OCI-LY1 (cell line): ENCODE data around the gene GPT2.

Experiments used
- H2AFZ ChIP-seq: fragments of 200-600 bp; sonication (generic), shearing (Covaris generic); 2 replicates; pipeline ENCODE4 v1.6.0; 2014; ENCODE audit warnings: antibody characterized with exemption, mild to moderate bottlenecking, low read length
- H3F3A ChIP-seq: fragments of 200-600 bp; sonication (generic), shearing (Covaris generic); 2 replicates; pipeline ENCODE4 v1.6.0; 2014; ENCODE audit warnings: mild to moderate bottlenecking, antibody characterized with exemption, low read length, moderate library complexity; ENCODE audit not compliant: insufficient read depth
- H3K27ac ChIP-seq: fragments of 200-600 bp; sonication (generic); 2 replicates; pipeline ENCODE4 v1.5.1; 2014; ENCODE audit warnings: low read length, mixed run types, mild to moderate bottlenecking, low read depth; ENCODE audit not compliant: poor library complexity, severe bottlenecking
- H3K27me3 ChIP-seq: fragments of 200-600 bp; sonication (generic); 2 replicates; pipeline ENCODE4 v1.6.0; 2014; ENCODE audit warnings: antibody characterized with exemption, mild to moderate bottlenecking, low read length, moderate library complexity; ENCODE audit not compliant: insufficient read depth
- H3K36me3 ChIP-seq: fragments of 200-600 bp; sonication (generic); 2 replicates; pipeline ENCODE4 v1.6.1; 2014; ENCODE audit warnings: mild to moderate bottlenecking, antibody characterized with exemption, low read length, moderate library complexity, mixed read lengths; ENCODE audit not compliant: insufficient read depth
- H3K4me1 ChIP-seq: fragments of 200-600 bp; sonication (generic); 2 replicates; pipeline ENCODE4 v1.5.1; 2014; ENCODE audit warnings: mild to moderate bottlenecking, low read length, moderate library complexity; ENCODE audit not compliant: insufficient read depth, severe bottlenecking
- H3K4me2 ChIP-seq: fragments of 200-600 bp; sonication (generic), shearing (Covaris generic); 2 replicates; pipeline ENCODE4 v1.6.1; 2014; ENCODE audit warnings: low read length
- H3K4me3 ChIP-seq: fragments of 200-600 bp; sonication (generic); 2 replicates; pipeline ENCODE4 v1.5.1; 2014; ENCODE audit warnings: low read length, low read depth, mild to moderate bottlenecking, mixed read lengths; ENCODE audit not compliant: poor library complexity, severe bottlenecking
- H3K79me2 ChIP-seq: fragments of 200-600 bp; shearing (Covaris generic); 2 replicates; pipeline ENCODE4 v1.6.1; 2016; ENCODE audit warnings: mixed run types, low read length, mixed read lengths; ENCODE audit not compliant: insufficient read depth
- H3K9ac ChIP-seq: fragments of 200-600 bp; sonication (generic), shearing (Covaris generic); 2 replicates; pipeline ENCODE4 v1.6.1; 2014; ENCODE audit warnings: mild to moderate bottlenecking, low read length, mixed read lengths
- H3K9me2 ChIP-seq: fragments of 200-600 bp; sonication (generic), shearing (Covaris generic); 2 replicates; pipeline ENCODE4 v1.6.1; 2014; ENCODE audit warnings: low read depth, mild to moderate bottlenecking, low read length, mixed read lengths
- H3K9me3 ChIP-seq: fragments of 200-600 bp; shearing (Covaris generic); 2 replicates; pipeline ENCODE4 v1.6.1; 2014; ENCODE audit warnings: low read length, mixed read lengths
- H4K20me1 ChIP-seq: fragments of 200-600 bp; sonication (generic), shearing (Covaris generic); 2 replicates; pipeline ENCODE4 v1.6.0; 2016; ENCODE audit warnings: mild to moderate bottlenecking, low read length; ENCODE audit not compliant: insufficient read depth
- CTCF ChIP-seq: fragments of 200-600 bp; sonication (generic), shearing (Covaris generic); IDR thresholded peaks from 2 replicates; pipeline ENCODE4 v1.5.1; 2017; ENCODE audit warnings: mild to moderate bottlenecking, antibody characterized with exemption, low read length, moderate library complexity, mixed read lengths
- EZH2 ChIP-seq: fragments of 200-600 bp; sonication (generic), shearing (Covaris generic); IDR thresholded peaks from 2 replicates; pipeline ENCODE4 v1.8.0; 2017; ENCODE audit warnings: borderline replicate concordance, mixed run types, mild to moderate bottlenecking, antibody characterized with exemption, low read length, moderate library complexity, mixed read lengths

GPT2 gene

GRCh38 chr16:46920402-46921068 lies 36.4 kb downstream of the GPT2 start:
- H3K9ac ChIP-seq = peak overlapping the region; percentile 65
- no peaks in the 10 kb centered on the region for H3K27me3 ChIP-seq
- TF ChIP-seq EZH2 (no peak), CTCF (no peak)
- peak overlapping the region; percentile 98 for H3K27ac ChIP-seq
- peaks cover 36% of the 10 kb centered on the region for H3K36me3 ChIP-seq
- no peaks in the 10 kb centered on the region for H3K9me2 ChIP-seq
- H3K79me2 ChIP-seq = no peaks in the 10 kb centered on the region
- peak overlapping the region; percentile 63 for H3K4me2 ChIP-seq
- peaks cover 65% of the 10 kb centered on the region for H3K4me1 ChIP-seq
- no peaks in the 10 kb centered on the region for H3K9me3 ChIP-seq
- H3K4me3 ChIP-seq = peak overlapping the region; percentile 47
- no peak overlapping the region for H2AFZ ChIP-seq
- no peaks in the 10 kb centered on the region for H4K20me1 ChIP-seq
- H3F3A ChIP-seq = no peaks in the 10 kb centered on the region

GRCh38 chr16:46922239-46922638 lies 38.1 kb downstream of the GPT2 start:
- peak overlapping the region; percentile 98 for H3K27ac ChIP-seq
- no peaks in the 10 kb centered on the region for H3K9me3 ChIP-seq
- H3K9ac ChIP-seq = no peak overlapping the region
- H3F3A ChIP-seq = no peaks in the 10 kb centered on the region
- no peak overlapping the region for H2AFZ ChIP-seq
- no peak overlapping the region for H3K4me3 ChIP-seq
- H3K4me2 ChIP-seq = no peak overlapping the region
- no peaks in the 10 kb centered on the region for H3K27me3 ChIP-seq
- no peaks in the 10 kb centered on the region for H3K9me2 ChIP-seq
- H4K20me1 ChIP-seq = no peaks in the 10 kb centered on the region
- peaks cover 48% of the 10 kb centered on the region for H3K4me1 ChIP-seq
- no peaks in the 10 kb centered on the region for H3K79me2 ChIP-seq
- TF ChIP-seq CTCF (no peak), EZH2 (no peak)
- peaks cover 42% of the 10 kb centered on the region for H3K36me3 ChIP-seq

GRCh38 chr16:46923513-46924295 lies 39.5 kb downstream of the GPT2 start:
- Histone ChIP-seq H3K27me3 (no peaks in the 10 kb centered on the region), H3K4me3 (no peak overlapping the region), H2AFZ (no peak overlapping the region), H3K4me1 (peaks cover 34% of the 10 kb centered on the region), H3K27ac (no peak overlapping the region), H3F3A (no peaks in the 10 kb centered on the region), H3K9me2 (no peaks in the 10 kb centered on the region), H3K4me2 (no peak overlapping the region), H4K20me1 (no peaks in the 10 kb centered on the region), H3K36me3 (peaks cover 52% of the 10 kb centered on the region), H3K79me2 (no peaks in the 10 kb centered on the region), H3K9ac (no peak overlapping the region), H3K9me3 (no peaks in the 10 kb centered on the region)
- no peak for TF ChIP-seq EZH2
- TF ChIP-seq CTCF = no peak
